K562 (cell line): ENCODE results near the gene SEC24C. TPM values are rescaled to one million over a fixed set of nuclear protein-coding genes. Genes with fewer than 3 reads are reported as not detected.

Experiments used
- CC2D1A ChIP-seq: fragments of 450-650 bp; IDR thresholded peaks from 2 replicates; pipeline ENCODE4 v1.6.1; 2017; ENCODE audit warnings: mild to moderate bottlenecking
- CHD4 ChIP-seq: fragments of 200-600 bp; sonication (generic); IDR thresholded peaks from 3 replicates; pipeline ENCODE4 v1.6.1; 2012; ENCODE audit warnings: low read depth, mild to moderate bottlenecking, mixed read lengths, low read length, inconsistent platforms; ENCODE audit not compliant: insufficient read depth, insufficient replicate concordance, poor library complexity, severe bottlenecking
- HDAC3 ChIP-seq: fragments of 450-650 bp; IDR thresholded peaks from 2 replicates; pipeline ENCODE4 v1.6.1; 2018; ENCODE audit warnings: borderline replicate concordance, mild to moderate bottlenecking, moderate library complexity; ENCODE audit not compliant: partially characterized antibody
- HIVEP1 ChIP-seq: fragments of 250-450 bp; sonication (Bioruptor Pico); IDR thresholded peaks from 2 replicates; pipeline ENCODE4 v1.4.0; 2020; ENCODE audit warnings: mild to moderate bottlenecking
- MBD1 ChIP-seq: fragments of 250-450 bp; sonication (Bioruptor Pico); IDR thresholded peaks from 2 replicates; pipeline ENCODE4 v1.8.0; 2022; ENCODE audit warnings: inconsistent platforms
- MNT ChIP-seq, 2 experiments: fragments of 450-650 bp; conservative IDR thresholded peaks; 2 replicates each; pipeline ENCODE4 v1.6.1; 2017; ENCODE audit warnings: mild to moderate bottlenecking in 2 of 2, moderate library complexity in 2 of 2
- MYBL2 ChIP-seq, 2 experiments: fragments of 450-650 bp in 1 of 2; sonication (generic) in 1 of 2; formaldehyde crosslinking in 1 of 2; IDR thresholded peaks; 2 replicates each; pipeline versions ENCODE4 v1.6.1 to v1.8.1; 2017 to 2022; ENCODE audit warnings: borderline replicate concordance in 1 of 2, inconsistent platforms in 1 of 2, low read depth in 1 of 2, mild to moderate bottlenecking in 1 of 2, missing genetic modification reagents in 1 of 2, moderate library complexity in 1 of 2
- PTRF ChIP-seq: fragments of 450-650 bp; IDR thresholded peaks from 2 replicates; pipeline ENCODE4 v1.6.1; 2016; ENCODE audit warnings: mild to moderate bottlenecking, missing genetic modification characterization, missing compliant biosample characterization
- RBM14 ChIP-seq: fragments of 200-400 bp; formaldehyde crosslinking; IDR thresholded peaks from 2 replicates; pipeline ENCODE4 v1.6.1; 2018; ENCODE audit warnings: low read depth, mild to moderate bottlenecking, low read length, moderate library complexity, borderline replicate concordance; ENCODE audit not compliant: insufficient read depth
- SREBF2 ChIP-seq: sonication (generic); formaldehyde crosslinking; IDR thresholded peaks from 2 replicates; pipeline ENCODE4 v1.4.0; 2020; ENCODE audit warnings: mild to moderate bottlenecking, missing genetic modification reagents
- THAP7 ChIP-seq: fragments of 250-450 bp; sonication (Bioruptor Pico); IDR thresholded peaks from 2 replicates; pipeline ENCODE4 v1.5.0; 2021
- ZKSCAN1 ChIP-seq: fragments of 150-350 bp; IDR thresholded peaks from 2 replicates; pipeline ENCODE4 v1.6.1; 2016; ENCODE audit warnings: low read depth, low read length
- ZNF165 ChIP-seq: fragments of 250-450 bp; sonication (Bioruptor Pico); IDR thresholded peaks from 2 replicates; pipeline ENCODE4 v1.4.0; 2020; ENCODE audit warnings: borderline replicate concordance
- ZNF3 ChIP-seq: fragments of 250-450 bp; sonication (Bioruptor Pico); IDR thresholded peaks from 2 replicates; pipeline ENCODE4 v1.5.0; 2021; ENCODE audit warnings: mild to moderate bottlenecking, moderate library complexity
- polyA plus RNA-seq, 8 experiments: library from polyadenylated mRNA; depleted of rRNA in 4 of 8; stranded (reverse) in 5 of 8; unstranded in 3 of 8; fragments of >200 nt; fragmentation: Nextera tagmentation in 2 of 8; fragmentation: Illumina TruSeq in 1 of 8; extraction: Ambion mirVana in 2 of 8; extraction: Trizol in 1 of 8; gene quantifications; 2 replicates each; pipeline versions ENCODE4 v1.2.1 to v1.2.3, GENCODE V29; 2011 to 2014; ENCODE audit warnings: inconsistent platforms in 1 of 8, missing spikeins in 1 of 8
- total RNA-seq, 7 experiments: library from RNA; depleted of rRNA in 6 of 7; stranded (reverse); fragments of >200 nt in 6 of 7; fragmentation: Illumina TruSeq in 2 of 7; extraction: Trizol in 2 of 7; gene quantifications; 2 replicates each; pipeline versions ENCODE4 v1.2.1 to v1.2.3, GENCODE V29; 2011 to 2021; ENCODE audit warnings: low replicate concordance in 1 of 7
- TF ChIP-seq, protein P1 (sequence below): IDR thresholded peaks from 2 replicates; pipeline ENCODE4 v1.6.1; 2016; ENCODE audit warnings: missing genetic modification characterization, missing compliant biosample characterization
- TF ChIP-seq, protein P2 (sequence below): IDR thresholded peaks from 3 replicates; pipeline ENCODE4 v1.6.1; 2011; ENCODE audit warnings: borderline replicate concordance, mild to moderate bottlenecking, moderate library complexity; ENCODE audit not compliant: insufficient read length; ENCODE audit errors: extremely low read depth

SEC24C gene
- total and polyA plus RNA-seq, 9 of the 15 experiments (the other 6 are each of a cell fraction or from before 2014, with no cell fraction given): 19.0 to 115 (median 70.5) TPM

DNA sequence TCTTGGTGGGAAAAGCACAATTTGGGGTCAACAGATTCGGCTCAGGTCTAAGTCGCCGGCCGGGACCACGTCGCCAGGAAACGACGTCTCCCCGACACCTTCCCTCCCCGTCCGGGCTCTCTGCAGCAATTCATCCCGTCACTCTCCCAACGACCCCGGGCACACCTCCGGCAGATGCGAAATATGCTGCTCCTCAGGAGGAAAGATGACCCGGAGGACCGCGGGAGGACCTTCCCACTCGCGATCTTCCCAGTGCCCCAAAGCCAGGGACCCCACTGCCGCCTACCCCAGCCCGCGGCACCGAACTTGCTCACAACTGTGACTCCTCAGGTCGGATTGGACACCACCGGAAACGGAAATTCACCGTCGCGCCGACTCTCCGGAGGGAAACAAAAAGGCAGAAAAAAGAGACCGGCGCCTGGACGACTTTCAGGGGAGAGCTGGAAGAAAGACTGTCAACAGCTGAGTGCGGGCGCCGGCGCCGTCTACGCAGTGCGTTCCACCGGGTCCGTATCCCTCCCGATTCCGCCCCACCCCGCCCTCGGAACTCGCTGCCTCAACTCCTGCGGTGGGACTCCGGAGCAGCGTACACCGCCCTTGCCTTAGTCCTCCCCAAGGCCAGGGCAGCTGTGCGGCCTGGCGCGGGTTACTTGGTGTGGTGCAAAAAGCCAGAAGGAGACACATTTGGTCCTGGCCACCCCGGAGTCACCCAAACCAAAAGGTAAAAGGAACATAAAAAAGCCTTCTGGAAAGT lies 13.8 kb upstream of the SEC24C start (continued):
- TF ChIP-seq ZKSCAN1 (peak; percentile 78), PTRF (no peak), ZNF165 (no peak), CHD4 (no peak), HDAC3 (peak; percentile 75), MYBL2 (IDR thresholded peaks at IDR 0.05; ENCODE audit: low read depth) (no peak), MYBL2 (CRISPR knock-in tag; IDR thresholded peaks at IDR 0.05; ENCODE audit: borderline replicate concordance) (no peak), SREBF2 (CRISPR knock-in tag) (no peak), ZNF3 (CRISPR knock-in tag) (no peak), MBD1 (CRISPR knock-in tag) (no peak), THAP7 (CRISPR knock-in tag) (peak; percentile 56; the same call in 1 of the 2 replicates), MNT (conservative IDR thresholded peaks at IDR 0.05) (peak; percentile 84 to 93), RBM14 (no peak), CC2D1A (peak; percentile 97), HIVEP1 (CRISPR knock-in tag) (no peak)
- TF ChIP-seq, protein P1, sequence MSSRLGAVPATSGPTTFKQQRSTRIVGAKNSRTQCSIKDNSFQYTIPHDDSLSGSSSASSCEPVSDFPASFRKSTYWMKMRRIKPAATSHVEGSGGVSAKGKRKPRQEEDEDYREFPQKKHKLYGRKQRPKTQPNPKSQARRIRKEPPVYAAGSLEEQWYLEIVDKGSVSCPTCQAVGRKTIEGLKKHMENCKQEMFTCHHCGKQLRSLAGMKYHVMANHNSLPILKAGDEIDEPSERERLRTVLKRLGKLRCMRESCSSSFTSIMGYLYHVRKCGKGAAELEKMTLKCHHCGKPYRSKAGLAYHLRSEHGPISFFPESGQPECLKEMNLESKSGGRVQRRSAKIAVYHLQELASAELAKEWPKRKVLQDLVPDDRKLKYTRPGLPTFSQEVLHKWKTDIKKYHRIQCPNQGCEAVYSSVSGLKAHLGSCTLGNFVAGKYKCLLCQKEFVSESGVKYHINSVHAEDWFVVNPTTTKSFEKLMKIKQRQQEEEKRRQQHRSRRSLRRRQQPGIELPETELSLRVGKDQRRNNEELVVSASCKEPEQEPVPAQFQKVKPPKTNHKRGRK (tag): no peak
- TF ChIP-seq, protein P2, sequence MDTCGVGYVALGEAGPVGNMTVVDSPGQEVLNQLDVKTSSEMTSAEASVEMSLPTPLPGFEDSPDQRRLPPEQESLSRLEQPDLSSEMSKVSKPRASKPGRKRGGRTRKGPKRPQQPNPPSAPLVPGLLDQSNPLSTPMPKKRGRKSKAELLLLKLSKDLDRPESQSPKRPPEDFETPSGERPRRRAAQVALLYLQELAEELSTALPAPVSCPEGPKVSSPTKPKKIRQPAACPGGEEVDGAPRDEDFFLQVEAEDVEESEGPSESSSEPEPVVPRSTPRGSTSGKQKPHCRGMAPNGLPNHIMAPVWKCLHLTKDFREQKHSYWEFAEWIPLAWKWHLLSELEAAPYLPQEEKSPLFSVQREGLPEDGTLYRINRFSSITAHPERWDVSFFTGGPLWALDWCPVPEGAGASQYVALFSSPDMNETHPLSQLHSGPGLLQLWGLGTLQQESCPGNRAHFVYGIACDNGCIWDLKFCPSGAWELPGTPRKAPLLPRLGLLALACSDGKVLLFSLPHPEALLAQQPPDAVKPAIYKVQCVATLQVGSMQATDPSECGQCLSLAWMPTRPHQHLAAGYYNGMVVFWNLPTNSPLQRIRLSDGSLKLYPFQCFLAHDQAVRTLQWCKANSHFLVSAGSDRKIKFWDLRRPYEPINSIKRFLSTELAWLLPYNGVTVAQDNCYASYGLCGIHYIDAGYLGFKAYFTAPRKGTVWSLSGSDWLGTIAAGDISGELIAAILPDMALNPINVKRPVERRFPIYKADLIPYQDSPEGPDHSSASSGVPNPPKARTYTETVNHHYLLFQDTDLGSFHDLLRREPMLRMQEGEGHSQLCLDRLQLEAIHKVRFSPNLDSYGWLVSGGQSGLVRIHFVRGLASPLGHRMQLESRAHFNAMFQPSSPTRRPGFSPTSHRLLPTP: no peak
